Measurements from ENCODE around the gene TRIO. TPM values are rescaled to one million over a fixed set of nuclear protein-coding genes. Genes with fewer than 3 reads are reported as not detected.
A peak's percentile ranks its signal among the peaks of the same experiment; 100 is the strongest.

The TRIO gene
- total and polyA plus RNA-seq, 2 of the 8 experiments (the other 6 are each of a cell fraction or from before 2014, with no cell fraction given), result 35.1 to 69.1 TPM

GRCh38 chr5:14168793-14169262, 25.7 kb downstream of the TRIO start:
- H3K18ac ChIP-seq (ENCODE audit: extremely low read depth, low read length), result no peak overlapping the region
- H2BK12ac ChIP-seq (ENCODE audit: low read depth, low read length), result no peak overlapping the region
- H2BK15ac ChIP-seq (ENCODE audit: low read length), result no peak overlapping the region
- no peak overlapping the region for H4K91ac ChIP-seq (replicated peaks; ENCODE audit: insufficient read length, low read length)
- no peaks in the 10 kb centered on the region for H3K23me2 ChIP-seq (ENCODE audit: low read depth, low read length)
- H3K9me3 ChIP-seq (ENCODE audit: insufficient read depth in 2 of 2, low read depth in 1 of 2, low read length in 1 of 2), result no peaks in the 10 kb centered on the region; a peak in 1 of 4 replicates
- peaks cover 3 to 21% (median 16%) of the 10 kb centered on the region in 4 experiments for H3K4me1 ChIP-seq (replicated peaks in 1 of 4; ENCODE audit: control insufficient read depth in 3 of 4, insufficient read depth in 4 of 4, low read length in 3 of 4)
- no peak overlapping the region for H2BK20ac ChIP-seq (ENCODE audit: low read length)
- WGBS, 2 experiments (ENCODE audit: extremely low coverage in 1 of 2, insufficient coverage in 1 of 2, insufficient read length in 1 of 2, insufficient replicate concordance in 2 of 2, low coverage in 1 of 2, low lambda C conversion rate in 2 of 2, missing lambda C conversion rate in 1 of 2), result 91% methylated on average over 7 of the region's 7 CpGs; no CpG with 5 or more reads in 1 of the 2 experiments
- H2AK5ac ChIP-seq (ENCODE audit: low read depth, low read length), result no peak overlapping the region
- no peaks in the 10 kb centered on the region for H3K36me3 ChIP-seq (ENCODE audit: control insufficient read depth in 2 of 4, insufficient read depth in 4 of 4, low read length in 3 of 4)
- ChIA-PET CTCF (ENCODE audit: partially characterized antibody) (interaction anchor here (1.5 to 2.4 kb wide), 3 partner anchors 10 to 60 kb away, joined by 4 to 8 read pairs (median 6); no protein-coding TSS in a partner anchor), POLR2A (ENCODE audit: partially characterized antibody) (no interaction called here)
- peaks cover 19 to 29% of the 10 kb centered on the region in 2 experiments for H4K20me1 ChIP-seq (replicated peaks in 1 of 2; ENCODE audit: control insufficient read depth in 1 of 2, insufficient read depth in 2 of 2, low read length in 2 of 2)
- H3K79me1 ChIP-seq (ENCODE audit: low read depth, low read length), result peaks cover 19% of the 10 kb centered on the region
- no peak overlapping the region for H3K56ac ChIP-seq (replicated peaks; ENCODE audit: insufficient read length, low read depth, low read length)
- DNase-seq (ENCODE audit: low read depth in 1 of 2, low spot score in 2 of 2) (no peak), FAIRE-seq (no peak)
- no peaks in the 10 kb centered on the region for H3K27me3 ChIP-seq (replicated peaks in 1 of 4; ENCODE audit: control insufficient read depth in 3 of 4, extremely low read depth in 1 of 4, insufficient read depth in 3 of 4, low read length in 3 of 4)
- no peak overlapping the region for H4K5ac ChIP-seq (ENCODE audit: insufficient read length, low read depth, low read length)
- no peak overlapping the region for H2BK120ac ChIP-seq (replicated peaks; ENCODE audit: low read depth, low read length)
- no peak overlapping the region for H3K4ac ChIP-seq (replicated peaks; ENCODE audit: insufficient read length, low read depth, low read length)
- no peak overlapping the region for H2AFZ ChIP-seq (ENCODE audit: low read length)
- H3K9ac ChIP-seq (replicated peaks in 1 of 4; ENCODE audit: extremely low read depth in 1 of 4, low read depth in 3 of 4, low read length in 3 of 4), result peak overlapping the region in 1 of 4 experiments; percentile 37; a peak in 1 of 7 replicates
- H3K27ac ChIP-seq (ENCODE audit: low read depth, low read length), result no peak overlapping the region
- peaks cover 25 to 100% of the 10 kb centered on the region in 2 experiments for H3K79me2 ChIP-seq (ENCODE audit: control insufficient read depth in 1 of 2, insufficient read depth in 2 of 2, low read length in 2 of 2)
- H2BK5ac ChIP-seq (ENCODE audit: low read depth, low read length), result no peak overlapping the region
- no peak overlapping the region for H3K4me2 ChIP-seq (ENCODE audit: insufficient read depth in 1 of 2, low read depth in 2 of 2, low read length in 2 of 2)
- no peak overlapping the region for H3K14ac ChIP-seq (ENCODE audit: insufficient read length)
- H3K4me3 ChIP-seq (ENCODE audit: extremely low read depth in 1 of 4, insufficient read depth in 2 of 4, low read depth in 3 of 4, low read length in 4 of 4), result no peak overlapping the region
- no peak overlapping the region for H4K8ac ChIP-seq (ENCODE audit: extremely low read depth, insufficient read depth, low read length)
- no peak overlapping the region for H3K23ac ChIP-seq (ENCODE audit: insufficient read length)
- TF ChIP-seq JUN (IDR thresholded peaks at IDR 0.05; ENCODE audit: low read depth, low read length) (no peak), CHD1 (IDR thresholded peaks at IDR 0.05; ENCODE audit: low read depth, low read length) (no peak), CHD2 (IDR thresholded peaks at IDR 0.05; ENCODE audit: low read length) (no peak), NRF1 (IDR thresholded peaks at IDR 0.05; ENCODE audit: low read depth, low read length) (no peak), RNF2 (IDR thresholded peaks at IDR 0.05; ENCODE audit: borderline replicate concordance, low read depth, low read length, missing control alignments, poor library complexity, severe bottlenecking) (no peak), NANOG (IDR thresholded peaks at IDR 0.05; ENCODE audit: insufficient read depth, low read depth, low read length, poor library complexity, severe bottlenecking) (no peak), CBX8 (IDR thresholded peaks at IDR 0.05; ENCODE audit: borderline replicate concordance, low read depth, low read length) (no peak), BRCA1 (IDR thresholded peaks at IDR 0.05; ENCODE audit: low read depth, low read length) (no peak), ZNF274 (IDR thresholded peaks at IDR 0.05; ENCODE audit: borderline replicate concordance, extremely low read depth, low read length) (no peak), SIX5 (IDR thresholded peaks at IDR 0.05; ENCODE audit: low read depth, low read length) (no peak), EP300 (IDR thresholded peaks at IDR 0.05; ENCODE audit: borderline replicate concordance in 1 of 2, low read depth in 2 of 2, low read length in 2 of 2) (no peak), SP2 (IDR thresholded peaks at IDR 0.05; ENCODE audit: low read length) (no peak)
- TF ChIP-seq, protein P1, sequence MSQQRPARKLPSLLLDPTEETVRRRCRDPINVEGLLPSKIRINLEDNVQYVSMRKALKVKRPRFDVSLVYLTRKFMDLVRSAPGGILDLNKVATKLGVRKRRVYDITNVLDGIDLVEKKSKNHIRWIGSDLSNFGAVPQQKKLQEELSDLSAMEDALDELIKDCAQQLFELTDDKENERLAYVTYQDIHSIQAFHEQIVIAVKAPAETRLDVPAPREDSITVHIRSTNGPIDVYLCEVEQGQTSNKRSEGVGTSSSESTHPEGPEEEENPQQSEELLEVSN (IDR thresholded peaks at IDR 0.05), result no peak
